Natural killer cell (primary cell): ENCODE data around the gene PCGF2. TPM values are rescaled to one million over a fixed set of nuclear protein-coding genes. Genes with fewer than 3 reads are reported as not detected.
A peak's percentile ranks its signal among the peaks of the same experiment; 100 is the strongest.
"Not testable (repeated sequence)": the region's sequence is repeated elsewhere in the genome, so short reads cannot be mapped to it uniquely, and the experiment has no call there.

Experiments used
- ATAC-seq, 3 donors: fragments of 150-1000 bp in 2 of 3; fragments of 200-7000 bp in 1 of 3; cut with Tn5 transposase; 1 replicate in 1 of 3; 2 replicates in 2 of 3; pipeline ENCODE4 v1.10.0; 2021; ENCODE audit warnings: mild to moderate bottlenecking in 2 of 3, moderate library complexity in 2 of 3
- DNase-seq, 2 donors: peaks; one replicate each; pipeline versions ENCODE4 v3.0.0 to v3.0.0-alpha.2; 2013 to 2021; ENCODE audit warnings: mixed read lengths in 1 of 2
- H3K27ac ChIP-seq: one replicate; pipeline ENCODE4 v1.5.1; 2013; ENCODE audit warnings: mild to moderate bottlenecking, low read length
- H3K27me3 ChIP-seq: one replicate; pipeline ENCODE4 v1.6.1; 2013; ENCODE audit warnings: low read length; ENCODE audit not compliant: control insufficient read depth, insufficient read depth
- H3K36me3 ChIP-seq: one replicate; pipeline ENCODE4 v1.6.1; 2013; ENCODE audit warnings: low read length; ENCODE audit not compliant: control insufficient read depth, insufficient read depth
- H3K4me1 ChIP-seq: one replicate; pipeline ENCODE4 v1.6.1; 2013; ENCODE audit warnings: low read length; ENCODE audit not compliant: control insufficient read depth, insufficient read depth
- H3K4me3 ChIP-seq: one replicate; pipeline ENCODE4 v1.5.1; 2013; ENCODE audit warnings: low read length
- H3K9me3 ChIP-seq: one replicate; pipeline ENCODE4 v1.6.1; 2013; ENCODE audit warnings: low read length; ENCODE audit not compliant: control insufficient read depth, insufficient read depth
- H3K27ac Mint-ChIP-seq, 2 donors: one replicate each; pipeline ENCODE4 v1.8.0; 2022; ENCODE audit warnings: mild to moderate bottlenecking in 2 of 2, mixed read lengths in 2 of 2, moderate library complexity in 1 of 2
- H3K27me3 Mint-ChIP-seq, 2 donors: one replicate each; pipeline ENCODE4 v1.8.0; 2022; ENCODE audit warnings: low read depth in 2 of 2, mixed read lengths in 2 of 2
- H3K36me3 Mint-ChIP-seq: one replicate; pipeline ENCODE4 v1.8.0; 2022; ENCODE audit warnings: mixed read lengths
- H3K4me1 Mint-ChIP-seq, 2 donors: one replicate each; pipeline ENCODE4 v1.8.0; 2022; ENCODE audit warnings: mixed read lengths in 2 of 2
- H3K4me3 Mint-ChIP-seq: one replicate; pipeline ENCODE4 v1.8.0; 2022; ENCODE audit warnings: mild to moderate bottlenecking, moderate library complexity, mixed read lengths
- H3K9me3 Mint-ChIP-seq, 2 donors: one replicate each; pipeline ENCODE4 v1.8.0; 2022; ENCODE audit warnings: mixed read lengths in 2 of 2
- CTCF ChIP-seq: fragments of 200-600 bp; IDR thresholded peaks from one replicate; pipeline ENCODE4 v1.8.0; 2022; ENCODE audit warnings: antibody characterized with exemption
- WGBS: methylation state at CpG from one replicate; pipeline ENCODE4 v1.1.7; 2013; ENCODE audit warnings: missing lambda C conversion rate; ENCODE audit not compliant: insufficient coverage; 5-methylcytosine and 5-hydroxymethylcytosine counted together
- intact Hi-C: fragments of 100-400 bp; cut with micrococcal nuclease; formaldehyde crosslinking; loops from one replicate; pipeline ENCODE4 v1.14.2; 2022
- total RNA-seq, 4 donors: library from RNA; stranded (reverse); fragments of 120-200 nt in 1 of 4; gene quantifications; one replicate each; pipeline versions ENCODE4 v1.2.3 to v1.2.4, GENCODE V29; 2013 to 2022

PCGF2 gene
- total RNA-seq, 3 donors from 2014 or later (not counting 1 experiment from before 2014, with no cell fraction given), result 0.12 TPM; not detected in 2

- H3K9me3 Mint-ChIP-seq, result no peaks in the 10 kb centered on the region
- Histone ChIP-seq H3K9me3 (no peaks in the 10 kb centered on the region), H3K36me3 (peaks cover 3% of the 10 kb centered on the region), H3K27me3 (no peaks in the 10 kb centered on the region), H3K4me1 (peaks cover 23% of the 10 kb centered on the region), H3K27ac (no peak overlapping the region), H3K4me3 (no peak overlapping the region)
- H3K27ac Mint-ChIP-seq, result peak overlapping the region in 1 of 2 donors; percentile 84
- H3K36me3 Mint-ChIP-seq, result peaks cover 5% of the 10 kb centered on the region
- peaks cover 37 to 47% of the 10 kb centered on the region in 2 donors for H3K4me1 Mint-ChIP-seq
- no peak for DNase-seq
- WGBS, result 86% methylated on average over 5 of the region's 5 CpGs
- H3K27me3 Mint-ChIP-seq, result no peaks in the 10 kb centered on the region
- no peak for ATAC-seq
- intact Hi-C loops, result no loop called here
- no peak for TF ChIP-seq CTCF
- H3K4me3 Mint-ChIP-seq, result peak overlapping the region; percentile 51
These were observed 48.5 kb upstream of the PCGF2 start for GRCh38 chr17:38796451-38797157.

- intact Hi-C loops, result no loop called here
- Histone ChIP-seq H3K4me1 (peaks cover 19% of the 10 kb centered on the region), H3K27me3 (no peaks in the 10 kb centered on the region), H3K27ac (no peak overlapping the region), H3K9me3 (no peaks in the 10 kb centered on the region), H3K36me3 (no peaks in the 10 kb centered on the region), H3K4me3 (no peak overlapping the region)
- WGBS, result 94% methylated on average over 4 of the region's 5 CpGs
- H3K27ac Mint-ChIP-seq, result no peak overlapping the region
- peak overlapping the region; percentile 47 for H3K4me3 Mint-ChIP-seq
- ATAC-seq, result no peak
- no peaks in the 10 kb centered on the region for H3K36me3 Mint-ChIP-seq
- no peak for TF ChIP-seq CTCF
- DNase-seq, result no peak
- no peaks in the 10 kb centered on the region for H3K9me3 Mint-ChIP-seq
- H3K4me1 Mint-ChIP-seq, result peaks cover 29 to 45% of the 10 kb centered on the region in 2 donors
- H3K27me3 Mint-ChIP-seq, result no peaks in the 10 kb centered on the region
These were observed 46.1 kb upstream of the PCGF2 start for GRCh38 chr17:38794221-38794620.

GRCh38 chr17:38791162-38791561 lies 43.0 kb upstream of the PCGF2 start:
- Histone ChIP-seq H3K36me3 (peaks cover 7% of the 10 kb centered on the region), H3K27me3 (no peaks in the 10 kb centered on the region), H3K27ac (no peak overlapping the region), H3K4me3 (no peak overlapping the region), H3K4me1 (no peaks in the 10 kb centered on the region), H3K9me3 (no peaks in the 10 kb centered on the region)
- 90% methylated on average over 5 of the region's 5 CpGs for WGBS
- TF ChIP-seq CTCF, result no peak
- H3K27me3 Mint-ChIP-seq, result no peaks in the 10 kb centered on the region
- no peak for DNase-seq
- no peak overlapping the region for H3K4me3 Mint-ChIP-seq
- H3K27ac Mint-ChIP-seq, result no peak overlapping the region
- no peak for ATAC-seq
- H3K4me1 Mint-ChIP-seq, result peaks cover 9 to 18% of the 10 kb centered on the region in 2 donors
- no peaks in the 10 kb centered on the region for H3K36me3 Mint-ChIP-seq
- intact Hi-C loops, result no loop called here
- H3K9me3 Mint-ChIP-seq, result no peaks in the 10 kb centered on the region

- H3K27me3 ChIP-seq, H3K36me3 Mint-ChIP-seq, H3K27ac ChIP-seq, H3K4me3 ChIP-seq, H3K9me3 Mint-ChIP-seq, H3K27ac Mint-ChIP-seq, H3K4me1 ChIP-seq, H3K9me3 ChIP-seq, ATAC-seq, H3K27me3 Mint-ChIP-seq, DNase-seq, intact Hi-C loops, H3K4me3 Mint-ChIP-seq: not testable (repeated sequence)
- WGBS, result 92% methylated on average over 13 of the region's 13 CpGs
- peaks cover 14% of the 10 kb centered on the region for H3K36me3 ChIP-seq
- peaks cover 9 to 18% of the 10 kb centered on the region in 2 donors for H3K4me1 Mint-ChIP-seq
These were observed 42.1 kb upstream of the PCGF2 start for GRCh38 chr17:38790148-38790707.
